ENCODE results near the gene DLG2. TPM values are rescaled to one million over a fixed set of nuclear protein-coding genes. Genes with fewer than 3 reads are reported as not detected.

DLG2 gene
- total and polyA plus RNA-seq, 2 donors (not counting 3 experiments of a cell fraction or from before 2014, with no cell fraction given) = 0.15 to 1.1 TPM

DNA sequence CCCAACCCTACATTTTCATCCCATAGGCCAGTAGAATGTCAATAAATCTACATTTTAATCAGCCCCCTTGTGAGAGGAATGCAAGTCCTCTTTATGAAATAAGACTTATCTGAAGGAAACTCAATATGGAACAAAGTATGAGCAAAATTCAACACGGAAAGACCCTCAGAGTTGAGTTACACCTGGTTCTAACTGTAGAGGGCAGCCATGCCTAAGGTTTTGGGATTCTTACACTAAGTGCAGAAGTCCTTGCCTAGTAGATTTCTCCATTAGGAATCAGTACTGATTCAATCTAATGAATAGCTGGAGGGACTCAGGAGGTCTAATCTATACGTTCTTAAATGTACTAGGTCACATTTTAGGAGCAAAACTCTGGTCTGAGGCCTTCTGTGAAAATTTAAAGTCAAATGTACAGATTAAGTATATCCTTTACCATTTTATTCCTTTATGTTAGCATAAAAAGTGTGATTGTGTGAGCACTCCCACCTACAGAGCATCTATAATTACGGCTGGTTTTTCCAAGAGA, 904.5 kb downstream of the DLG2 start:
- H3K27ac ChIP-seq (ENCODE audit: insufficient read depth, low read depth, low read length) = no peak overlapping the region
- no peaks in the 10 kb centered on the region for H3K36me3 ChIP-seq (ENCODE audit: control insufficient read depth in 2 of 2, extremely low read depth in 1 of 2, insufficient read depth in 2 of 2, low read length in 2 of 2)
- no TSS peak for BruUV-seq (replicated peaks)
- H3K4me2 ChIP-seq (ENCODE audit: insufficient read depth, low read length) = no peak overlapping the region
- no peaks in the 10 kb centered on the region for H4K20me1 ChIP-seq (replicated peaks; ENCODE audit: control insufficient read depth, extremely low read depth, insufficient read depth, low read length)
- no peaks in the 10 kb centered on the region for H3K79me2 ChIP-seq (ENCODE audit: control insufficient read depth, insufficient read depth, low read length)
- H3K9ac ChIP-seq (replicated peaks; ENCODE audit: extremely low read depth, insufficient read depth, low read length) = no peak overlapping the region
- no peaks in the 10 kb centered on the region for H3K9me1 ChIP-seq (replicated peaks; ENCODE audit: control insufficient read depth, extremely low read depth, insufficient read depth, low read length)
- no peak for DNase-seq (ENCODE audit: low read depth, low spot score)
- no peaks in the 10 kb centered on the region for H3K27me3 ChIP-seq (ENCODE audit: control insufficient read depth in 2 of 2, insufficient read depth in 2 of 2, low read length in 2 of 2)
- H2AFZ ChIP-seq (ENCODE audit: low read depth, low read length) = no peak overlapping the region
- intact Hi-C loops (cut with micrococcal nuclease) (no loop called here), dilution Hi-C loops (cut with MboI; ENCODE audit: extremely low pct_ligation_motif_present, low sequenced_read_pairs) (no loop called here)
- H3K4me3 ChIP-seq (replicated peaks in 1 of 3; ENCODE audit: insufficient read depth in 1 of 3, low read depth in 1 of 3, low read length in 3 of 3) = no peak overlapping the region
- ChIA-PET POLR2A (no interaction called here), CTCF (no interaction called here)
- FAIRE-seq = no peak
- TF ChIP-seq POLR2A (IDR thresholded peaks at IDR 0.05; ENCODE audit: low read depth, low read length) (no peak), GATA2 (IDR thresholded peaks at IDR 0.05; ENCODE audit: insufficient read depth, insufficient read length, low read depth, low read length) (no peak), MYC (IDR thresholded peaks at IDR 0.05; ENCODE audit: low read depth, low read length) (no peak), FOS (IDR thresholded peaks at IDR 0.05; ENCODE audit: borderline replicate concordance, insufficient read depth, low read length) (no peak), JUN (IDR thresholded peaks at IDR 0.05; ENCODE audit: borderline replicate concordance, insufficient read depth, insufficient read length, low read depth) (no peak), EZH2 (IDR thresholded peaks at IDR 0.05; ENCODE audit: borderline replicate concordance, low read depth, low read length, severe bottlenecking) (no peak), POLR2AphosphoS5 (IDR thresholded peaks at IDR 0.05; ENCODE audit: insufficient read depth, low read depth, low read length) (no peak)
- TF ChIP-seq, protein P1, sequence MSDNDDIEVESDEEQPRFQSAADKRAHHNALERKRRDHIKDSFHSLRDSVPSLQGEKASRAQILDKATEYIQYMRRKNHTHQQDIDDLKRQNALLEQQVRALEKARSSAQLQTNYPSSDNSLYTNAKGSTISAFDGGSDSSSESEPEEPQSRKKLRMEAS (IDR thresholded peaks at IDR 0.05; ENCODE audit: insufficient read depth, insufficient read length) = no peak
- TF ChIP-seq, protein P2, sequence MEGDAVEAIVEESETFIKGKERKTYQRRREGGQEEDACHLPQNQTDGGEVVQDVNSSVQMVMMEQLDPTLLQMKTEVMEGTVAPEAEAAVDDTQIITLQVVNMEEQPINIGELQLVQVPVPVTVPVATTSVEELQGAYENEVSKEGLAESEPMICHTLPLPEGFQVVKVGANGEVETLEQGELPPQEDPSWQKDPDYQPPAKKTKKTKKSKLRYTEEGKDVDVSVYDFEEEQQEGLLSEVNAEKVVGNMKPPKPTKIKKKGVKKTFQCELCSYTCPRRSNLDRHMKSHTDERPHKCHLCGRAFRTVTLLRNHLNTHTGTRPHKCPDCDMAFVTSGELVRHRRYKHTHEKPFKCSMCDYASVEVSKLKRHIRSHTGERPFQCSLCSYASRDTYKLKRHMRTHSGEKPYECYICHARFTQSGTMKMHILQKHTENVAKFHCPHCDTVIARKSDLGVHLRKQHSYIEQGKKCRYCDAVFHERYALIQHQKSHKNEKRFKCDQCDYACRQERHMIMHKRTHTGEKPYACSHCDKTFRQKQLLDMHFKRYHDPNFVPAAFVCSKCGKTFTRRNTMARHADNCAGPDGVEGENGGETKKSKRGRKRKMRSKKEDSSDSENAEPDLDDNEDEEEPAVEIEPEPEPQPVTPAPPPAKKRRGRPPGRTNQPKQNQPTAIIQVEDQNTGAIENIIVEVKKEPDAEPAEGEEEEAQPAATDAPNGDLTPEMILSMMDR (IDR thresholded peaks at IDR 0.05; ENCODE audit: extremely low read depth in 1 of 2, insufficient read depth in 1 of 2, low read depth in 1 of 2, low read length in 2 of 2) = no peak
- H3K4me1 ChIP-seq (ENCODE audit: control insufficient read depth, extremely low read depth, insufficient read depth, low read length) = no peaks in the 10 kb centered on the region
- H3K9me3 ChIP-seq (replicated peaks; ENCODE audit: control insufficient read depth, insufficient read depth, low read length) = no peaks in the 10 kb centered on the region
